ENCODE measurements around the gene TAF9B.

DNA sequence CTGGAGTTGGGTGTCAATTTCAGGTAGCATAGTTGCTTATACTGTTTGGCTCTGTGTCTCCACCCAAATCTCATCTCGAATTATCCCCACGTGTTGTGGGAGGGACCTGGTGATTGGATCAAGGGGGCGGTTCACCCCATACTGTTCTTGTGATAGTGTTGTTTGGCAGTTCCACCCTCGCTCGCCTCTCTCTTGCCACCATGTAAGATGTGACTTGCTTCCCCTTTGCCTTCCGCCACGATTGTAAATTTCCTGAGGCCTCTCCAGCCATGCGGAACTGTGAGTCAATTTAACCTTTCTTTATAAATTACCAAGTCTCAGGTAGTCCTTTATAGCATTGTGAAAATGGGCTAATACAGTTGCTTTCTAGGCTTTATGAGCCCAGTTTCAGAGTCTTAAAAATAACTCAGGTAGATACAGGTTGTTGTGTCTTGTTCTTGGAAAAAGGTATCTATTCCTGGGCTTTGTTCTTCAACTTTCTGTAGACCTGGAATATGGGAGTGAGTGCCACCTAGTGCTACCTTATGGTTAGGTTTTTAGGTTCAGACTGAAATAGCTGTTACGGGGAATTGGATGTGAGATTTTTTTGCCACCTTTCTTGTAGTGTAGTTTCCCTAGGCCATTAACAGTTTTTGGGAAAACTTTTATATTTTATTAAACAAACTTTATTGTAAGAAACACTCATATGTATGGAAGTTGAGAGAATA, 19.8 kb downstream of the TAF9B start:
- TF ChIP-seq, protein P1, sequence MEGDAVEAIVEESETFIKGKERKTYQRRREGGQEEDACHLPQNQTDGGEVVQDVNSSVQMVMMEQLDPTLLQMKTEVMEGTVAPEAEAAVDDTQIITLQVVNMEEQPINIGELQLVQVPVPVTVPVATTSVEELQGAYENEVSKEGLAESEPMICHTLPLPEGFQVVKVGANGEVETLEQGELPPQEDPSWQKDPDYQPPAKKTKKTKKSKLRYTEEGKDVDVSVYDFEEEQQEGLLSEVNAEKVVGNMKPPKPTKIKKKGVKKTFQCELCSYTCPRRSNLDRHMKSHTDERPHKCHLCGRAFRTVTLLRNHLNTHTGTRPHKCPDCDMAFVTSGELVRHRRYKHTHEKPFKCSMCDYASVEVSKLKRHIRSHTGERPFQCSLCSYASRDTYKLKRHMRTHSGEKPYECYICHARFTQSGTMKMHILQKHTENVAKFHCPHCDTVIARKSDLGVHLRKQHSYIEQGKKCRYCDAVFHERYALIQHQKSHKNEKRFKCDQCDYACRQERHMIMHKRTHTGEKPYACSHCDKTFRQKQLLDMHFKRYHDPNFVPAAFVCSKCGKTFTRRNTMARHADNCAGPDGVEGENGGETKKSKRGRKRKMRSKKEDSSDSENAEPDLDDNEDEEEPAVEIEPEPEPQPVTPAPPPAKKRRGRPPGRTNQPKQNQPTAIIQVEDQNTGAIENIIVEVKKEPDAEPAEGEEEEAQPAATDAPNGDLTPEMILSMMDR (IDR thresholded peaks at IDR 0.05): no peak
- no peak for TF ChIP-seq POLR2A (IDR thresholded peaks at IDR 0.05)

All from transverse colon (tissue), 3 donors.